HG02763 (cell line): ENCODE measurements around the gene HSPD1.

Source experiments
- ATAC-seq: cut with Tn5 transposase; IDR thresholded peaks from one replicate; pipeline ENCODE4 v1.9.1; 2021; ENCODE audit warnings: mild to moderate bottlenecking, moderate library complexity; ENCODE audit not compliant: unreplicated experiment

The HSPD1 gene

GRCh38 chr2:197499594-197500502, at the start of gene HSPD1, which contains the start of gene HSPE1:
TSS of gene HSPD1 (minus strand) at chr2:197499840. CDS start at chr2:197498848, 992 bp downstream.
TSS of gene HSPE1 (plus strand) at chr2:197500379. CDS start at chr2:197500437, 58 bp downstream.
- peak; percentile 81 for ATAC-seq

GRCh38 chr2:197548582-197548981, 48.9 kb upstream of the HSPD1 start:
- no peak for ATAC-seq

- ATAC-seq = no peak
Measured at GRCh38 chr2:197547163-197547900, 47.7 kb upstream of the HSPD1 start.

GRCh38 chr2:197543206-197543605, 43.6 kb upstream of the HSPD1 start:
- ATAC-seq = no peak

GRCh38 chr2:197539734-197540133, 40.1 kb upstream of the HSPD1 start:
- no peak for ATAC-seq

GRCh38 chr2:197538412-197538811, 38.8 kb upstream of the HSPD1 start:
- ATAC-seq = no peak

- ATAC-seq = no peak
Measured at GRCh38 chr2:197517150-197517549, 17.5 kb upstream of the HSPD1 start.

- no peak for ATAC-seq
Measured at GRCh38 chr2:197516393-197516761, 16.7 kb upstream of the HSPD1 start.

GRCh38 chr2:197515739-197516392, 16.2 kb upstream of the HSPD1 start, which contains the start of gene MOB4:
TSS of gene MOB4 (plus strand) at chr2:197516066. CDS start at chr2:197516087, 21 bp downstream.
- peak; percentile 91 for ATAC-seq

- ATAC-seq = peak; percentile 10
Measured at GRCh38 chr2:197515315-197515738, 15.7 kb upstream of the HSPD1 start.

- ATAC-seq = no peak
Measured at GRCh38 chr2:197514754-197515153, 15.1 kb upstream of the HSPD1 start.

- no peak for ATAC-seq
Measured at GRCh38 chr2:197513915-197514314, 14.3 kb upstream of the HSPD1 start.

- ATAC-seq = no peak
Measured at GRCh38 chr2:197506658-197507057, 7.0 kb upstream of the HSPD1 start.

- ATAC-seq = no peak
Measured at GRCh38 chr2:197504512-197504911, 4.9 kb upstream of the HSPD1 start.

GRCh38 chr2:197504000-197504399, 4.4 kb upstream of the HSPD1 start:
- ATAC-seq = no peak

GRCh38 chr2:197502685-197503084, 3.0 kb upstream of the HSPD1 start:
- no peak for ATAC-seq

GRCh38 chr2:197502201-197502600, 2.6 kb upstream of the HSPD1 start:
- no peak for ATAC-seq

GRCh38 chr2:197500503-197501131, 977 bp upstream of the HSPD1 start:
- peak; percentile 8 for ATAC-seq

GRCh38 chr2:197498937-197499593, 575 bp downstream of the HSPD1 start:
- ATAC-seq = peak; percentile 22

- ATAC-seq = no peak
Measured at GRCh38 chr2:197498235-197498936, 1.3 kb downstream of the HSPD1 start.
